Mesendoderm (in vitro differentiated cells): ENCODE results near the gene DCDC2C.

Experiments used
- DNase-seq: peaks from one replicate; pipeline ENCODE4 v3.0.0; 2013
- H2AK5ac ChIP-seq: 2 replicates; pipeline ENCODE4 v1.6.1; 2013; ENCODE audit warnings: low read length, inconsistent platforms
- H2BK120ac ChIP-seq: 2 replicates; pipeline ENCODE4 v1.6.1; 2013; ENCODE audit warnings: low read depth, mild to moderate bottlenecking, low read length, moderate library complexity, mixed read lengths
- H2BK15ac ChIP-seq: replicated peaks from 2 replicates; pipeline ENCODE4 v1.6.1; 2013; ENCODE audit warnings: low read depth, mild to moderate bottlenecking, moderate library complexity
- H2BK5ac ChIP-seq: 2 replicates; pipeline ENCODE4 v1.6.1; 2013; ENCODE audit warnings: low read length, inconsistent platforms
- H3K18ac ChIP-seq: 2 replicates; pipeline ENCODE4 v1.6.1; 2013; ENCODE audit warnings: mild to moderate bottlenecking, low read length, mixed read lengths
- H3K23ac ChIP-seq: one replicate; pipeline ENCODE4 v1.6.1; 2013; ENCODE audit warnings: low read length
- H3K27ac ChIP-seq: 2 replicates; pipeline ENCODE4 v1.5.1; 2013; ENCODE audit warnings: low read depth, mild to moderate bottlenecking, inconsistent platforms, low read length, moderate library complexity
- H3K27me3 ChIP-seq: 2 replicates; pipeline ENCODE4 v1.6.1; 2013; ENCODE audit warnings: low read length, control low read depth, mild to moderate bottlenecking, inconsistent platforms; ENCODE audit not compliant: insufficient read depth, poor library complexity
- H3K36me3 ChIP-seq: 2 replicates; pipeline ENCODE4 v1.6.1; 2013; ENCODE audit warnings: low read length, inconsistent platforms; ENCODE audit not compliant: control insufficient read depth, insufficient read depth
- H3K4ac ChIP-seq: one replicate; pipeline ENCODE4 v1.6.1; 2013; ENCODE audit warnings: low read depth, mild to moderate bottlenecking, low read length, moderate library complexity
- H3K4me1 ChIP-seq: 2 replicates; pipeline ENCODE4 v1.6.1; 2013; ENCODE audit warnings: low read depth, low read length, inconsistent platforms; ENCODE audit not compliant: control insufficient read depth
- H3K4me2 ChIP-seq: 2 replicates; pipeline ENCODE4 v1.6.1; 2013; ENCODE audit warnings: low read length
- H3K4me3 ChIP-seq: 2 replicates; pipeline ENCODE4 v1.5.1; 2013; ENCODE audit warnings: mild to moderate bottlenecking, low read length
- H3K56ac ChIP-seq: one replicate; pipeline ENCODE4 v1.6.1; 2013; ENCODE audit warnings: low read length
- H3K79me1 ChIP-seq: 2 replicates; pipeline ENCODE4 v1.6.1; 2013; ENCODE audit warnings: low read length, inconsistent platforms
- H3K79me2 ChIP-seq: 2 replicates; pipeline ENCODE4 v1.6.1; 2013; ENCODE audit warnings: mild to moderate bottlenecking, low read length; ENCODE audit not compliant: control insufficient read depth, insufficient read depth
- H3K9ac ChIP-seq: 2 replicates; pipeline ENCODE4 v1.6.1; 2013; ENCODE audit warnings: low read length, inconsistent platforms
- H4K5ac ChIP-seq: one replicate; pipeline ENCODE4 v1.6.1; 2013; ENCODE audit warnings: low read length
- H4K8ac ChIP-seq: one replicate; pipeline ENCODE4 v1.6.1; 2013; ENCODE audit warnings: low read depth, mild to moderate bottlenecking, control low read depth, low read length, moderate library complexity
- WGBS: extraction: QIAGEN DNeasy Blood & Tissue Kit; methylation state at CpG from one replicate; pipeline ENCODE4 v1.1.7; 2013; ENCODE audit warnings: low lambda C conversion rate, missing lambda C conversion rate; ENCODE audit not compliant: insufficient coverage; ENCODE audit errors: extremely low coverage; 5-methylcytosine and 5-hydroxymethylcytosine counted together

DCDC2C gene

DNA sequence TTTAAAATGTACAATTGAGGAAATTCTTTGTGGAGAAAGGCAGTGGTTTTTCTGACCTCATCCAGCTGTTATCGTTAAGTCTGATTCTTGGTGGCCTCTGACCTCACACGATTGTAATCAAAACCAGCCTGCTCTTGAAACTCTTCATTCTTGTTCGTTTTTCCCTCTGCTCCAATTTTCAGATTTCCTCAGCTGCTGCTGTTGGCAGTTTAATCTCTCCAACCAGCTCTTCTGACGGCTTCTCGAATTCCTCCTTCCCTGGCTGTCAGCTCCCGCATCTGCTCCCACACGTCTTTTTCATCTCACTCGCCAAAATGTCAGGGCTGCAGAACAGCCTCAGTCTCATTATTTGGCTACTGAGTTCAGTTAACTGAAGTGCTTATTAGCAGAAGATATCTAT lies 136.1 kb downstream of the DCDC2C start:
- no CpG with 5 or more reads among the region's 8 CpGs for WGBS
- H3K4me3 ChIP-seq = no peak overlapping the region

DNA sequence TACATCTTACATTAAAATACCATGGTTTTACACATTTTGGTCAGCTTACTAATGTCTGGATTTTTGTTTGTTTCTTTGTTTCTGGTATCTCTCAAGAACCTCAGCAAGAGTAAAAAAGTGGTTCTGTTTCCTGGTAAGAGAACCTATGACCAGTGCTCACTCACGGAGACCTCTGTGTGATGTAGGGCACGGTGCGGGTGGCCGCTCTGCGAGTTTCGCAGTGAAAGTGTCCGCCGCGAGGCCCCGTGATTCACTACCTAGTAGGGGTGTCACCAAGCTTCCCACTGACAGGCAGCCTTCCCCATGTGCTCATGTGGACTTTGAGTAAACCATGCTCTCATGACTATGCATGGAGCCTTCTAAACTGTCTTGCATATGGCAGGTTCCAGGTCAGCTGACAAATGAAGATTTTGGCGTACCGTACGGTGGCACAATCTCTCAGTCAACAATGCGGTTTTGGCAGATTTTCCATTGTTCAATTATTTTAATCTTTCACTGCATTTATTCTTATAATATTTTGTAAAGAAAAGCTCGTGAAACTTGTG lies 137.3 kb downstream of the DCDC2C start:
- Histone ChIP-seq H3K4me1 (no peaks in the 10 kb centered on the region), H2BK5ac (no peak overlapping the region), H3K36me3 (no peaks in the 10 kb centered on the region), H3K27me3 (no peaks in the 10 kb centered on the region), H3K23ac (no peak overlapping the region), H3K27ac (no peak overlapping the region), H2BK120ac (no peak overlapping the region), H3K4ac (no peak overlapping the region), H3K4me2 (no peak overlapping the region), H3K4me3 (no peak overlapping the region), H2BK15ac (no peak overlapping the region), H3K79me1 (no peaks in the 10 kb centered on the region), H4K5ac (no peak overlapping the region), H4K8ac (no peak overlapping the region), H3K79me2 (no peaks in the 10 kb centered on the region), H3K56ac (no peak overlapping the region), H3K9ac (no peak overlapping the region), H3K18ac (no peak overlapping the region), H2AK5ac (no peak overlapping the region)
- no CpG with 5 or more reads among the region's 15 CpGs for WGBS
- no peak for DNase-seq

More for the DNA sequence above, 136.1 kb downstream of the DCDC2C start:
- no peak for DNase-seq
- no peak overlapping the region for H3K4me2 ChIP-seq
- no peak overlapping the region for H3K9ac ChIP-seq
- no peaks in the 10 kb centered on the region for H3K27me3 ChIP-seq
- no peak overlapping the region for H2BK120ac ChIP-seq
- H3K23ac ChIP-seq = no peak overlapping the region
- no peak overlapping the region for H4K5ac ChIP-seq
- no peaks in the 10 kb centered on the region for H3K4me1 ChIP-seq
- H3K79me1 ChIP-seq = no peaks in the 10 kb centered on the region
- no peaks in the 10 kb centered on the region for H3K79me2 ChIP-seq
- no peak overlapping the region for H4K8ac ChIP-seq
- H3K18ac ChIP-seq = no peak overlapping the region
- H3K36me3 ChIP-seq = no peaks in the 10 kb centered on the region
- no peak overlapping the region for H3K27ac ChIP-seq
- H2AK5ac ChIP-seq = no peak overlapping the region
- no peak overlapping the region for H3K4ac ChIP-seq
- H2BK15ac ChIP-seq = no peak overlapping the region
- no peak overlapping the region for H2BK5ac ChIP-seq
- no peak overlapping the region for H3K56ac ChIP-seq

DNA sequence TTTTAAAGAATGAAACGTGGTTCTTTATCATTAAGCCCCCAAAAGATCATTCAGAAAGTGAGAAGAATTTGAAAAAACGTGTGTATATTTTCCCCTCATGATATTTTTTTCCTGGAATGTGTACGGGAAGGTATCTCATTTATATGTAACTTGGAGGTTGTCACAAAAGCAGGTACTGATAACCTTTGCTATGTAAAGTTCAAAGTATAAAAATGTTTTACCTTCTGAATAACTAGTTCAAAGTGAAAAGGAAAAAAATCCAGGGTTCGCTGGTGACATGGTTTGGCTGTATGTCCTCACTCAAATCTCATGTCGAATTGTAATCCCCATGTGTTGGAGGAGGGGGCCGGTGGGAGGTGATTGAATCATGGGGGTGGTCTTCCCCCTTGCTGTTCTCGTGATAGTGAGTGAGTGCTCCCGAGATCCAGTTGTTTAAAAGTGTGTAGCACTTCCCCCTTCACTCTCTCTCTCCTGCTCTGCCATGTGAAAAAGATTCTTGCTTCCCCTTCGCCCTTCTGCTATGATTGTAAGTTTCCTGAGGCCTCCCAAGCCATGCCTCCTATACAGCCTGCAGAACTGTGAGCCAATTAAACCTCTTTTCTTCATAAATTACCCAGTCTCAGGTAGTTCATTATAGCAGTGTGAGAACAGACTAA lies 144.2 kb downstream of the DCDC2C start:
- no peak overlapping the region for H3K27ac ChIP-seq
- no peaks in the 10 kb centered on the region for H3K36me3 ChIP-seq
- WGBS = no CpG with 5 or more reads among the region's 9 CpGs
- H3K23ac ChIP-seq = no peak overlapping the region
- no peaks in the 10 kb centered on the region for H3K79me1 ChIP-seq
- no peaks in the 10 kb centered on the region for H3K79me2 ChIP-seq
- H2BK120ac ChIP-seq = no peak overlapping the region
- no peak overlapping the region for H3K9ac ChIP-seq
- H3K18ac ChIP-seq = no peak overlapping the region
- no peak overlapping the region for H3K56ac ChIP-seq
- no peaks in the 10 kb centered on the region for H3K4me1 ChIP-seq
- H3K4ac ChIP-seq = no peak overlapping the region
- no peak overlapping the region for H3K4me2 ChIP-seq
- no peak overlapping the region for H3K4me3 ChIP-seq
- H3K27me3 ChIP-seq = no peaks in the 10 kb centered on the region
- no peak overlapping the region for H2BK15ac ChIP-seq
- no peak overlapping the region for H4K8ac ChIP-seq
- no peak for DNase-seq
- no peak overlapping the region for H2BK5ac ChIP-seq
- no peak overlapping the region for H2AK5ac ChIP-seq
- no peak overlapping the region for H4K5ac ChIP-seq

DNA sequence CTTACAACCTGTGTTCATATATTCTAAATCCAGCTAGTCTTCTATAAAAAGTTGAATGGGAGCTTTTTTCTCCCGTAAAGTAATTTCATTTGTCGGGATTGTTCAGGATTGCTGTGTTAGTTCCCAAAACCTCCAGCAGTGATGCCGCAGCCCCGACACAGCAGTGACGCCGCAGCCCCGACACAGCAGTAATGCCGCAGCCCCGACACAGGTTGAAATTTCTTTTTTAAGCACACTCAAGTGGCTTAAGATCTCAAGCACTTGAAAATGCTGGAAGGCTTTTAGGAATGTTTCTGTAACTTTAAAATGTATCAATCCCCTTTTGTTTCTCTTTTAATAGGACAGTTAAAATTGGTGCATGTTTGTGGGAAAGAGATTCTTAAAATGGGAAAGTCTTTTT lies 145.4 kb downstream of the DCDC2C start:
- Histone ChIP-seq H3K4me2 (no peak overlapping the region), H3K79me2 (no peaks in the 10 kb centered on the region), H3K27ac (no peak overlapping the region), H3K9ac (no peak overlapping the region), H2BK120ac (no peak overlapping the region), H3K4me1 (no peaks in the 10 kb centered on the region), H4K8ac (no peak overlapping the region), H3K23ac (no peak overlapping the region), H2BK15ac (no peak overlapping the region), H3K27me3 (no peaks in the 10 kb centered on the region), H3K36me3 (no peaks in the 10 kb centered on the region), H3K79me1 (no peaks in the 10 kb centered on the region), H3K4me3 (no peak overlapping the region), H2AK5ac (no peak overlapping the region), H3K18ac (no peak overlapping the region), H3K56ac (no peak overlapping the region), H3K4ac (no peak overlapping the region), H2BK5ac (no peak overlapping the region), H4K5ac (no peak overlapping the region)
- no CpG with 5 or more reads among the region's 9 CpGs for WGBS
- no peak for DNase-seq

DNA sequence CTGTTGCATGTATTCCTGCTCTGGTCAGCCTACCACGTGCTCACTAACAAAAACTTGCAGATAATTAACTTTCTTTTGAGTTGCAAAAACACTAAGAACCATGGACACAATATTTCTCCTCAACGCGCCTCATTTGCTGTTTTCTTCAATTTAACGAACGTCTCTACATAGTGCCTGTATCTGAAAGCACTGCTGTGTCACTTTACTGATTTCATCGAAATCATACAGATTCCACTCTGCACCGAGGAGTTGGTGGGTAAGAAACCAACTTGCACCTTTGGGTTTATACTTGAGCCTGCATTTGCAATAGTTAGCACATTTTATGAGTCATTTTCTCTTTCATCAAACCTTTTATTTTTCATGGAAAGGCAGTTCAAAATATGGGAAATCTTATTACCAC lies 145.8 kb downstream of the DCDC2C start:
- Histone ChIP-seq H3K27me3 (no peaks in the 10 kb centered on the region), H3K9ac (no peak overlapping the region), H4K8ac (no peak overlapping the region), H3K79me1 (no peaks in the 10 kb centered on the region), H3K4ac (no peak overlapping the region), H2BK5ac (no peak overlapping the region), H3K56ac (no peak overlapping the region), H3K36me3 (no peaks in the 10 kb centered on the region), H4K5ac (no peak overlapping the region), H2BK120ac (no peak overlapping the region), H3K79me2 (no peaks in the 10 kb centered on the region), H2BK15ac (no peak overlapping the region), H3K4me2 (no peak overlapping the region), H3K23ac (no peak overlapping the region), H3K18ac (no peak overlapping the region), H3K27ac (no peak overlapping the region), H2AK5ac (no peak overlapping the region), H3K4me1 (no peaks in the 10 kb centered on the region), H3K4me3 (no peak overlapping the region)
- no CpG with 5 or more reads among the region's 7 CpGs for WGBS
- DNase-seq = no peak

DNA sequence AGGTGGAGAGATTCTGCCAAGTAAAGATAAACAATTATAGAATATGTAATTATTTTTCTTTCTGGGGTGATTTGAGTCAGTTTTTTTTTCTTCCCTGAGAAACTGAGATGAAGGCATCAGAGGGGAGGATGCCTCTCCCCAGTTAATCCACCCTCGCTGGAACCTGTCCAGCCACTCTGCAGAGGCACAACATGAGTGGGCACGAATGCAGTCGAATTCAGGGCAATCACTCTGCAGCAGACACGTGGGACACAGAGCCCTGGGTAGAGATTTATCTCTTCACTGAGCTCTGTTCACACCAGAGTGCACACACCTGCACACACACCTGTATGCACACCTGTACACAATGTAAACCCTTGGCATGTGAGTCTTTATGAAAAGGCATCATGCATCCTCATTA lies 154.2 kb downstream of the DCDC2C start:
- no peak overlapping the region for H3K27ac ChIP-seq
- H3K27me3 ChIP-seq = no peaks in the 10 kb centered on the region
- no peak for DNase-seq
- no peak overlapping the region for H3K9ac ChIP-seq
- H3K23ac ChIP-seq = no peak overlapping the region
- no peaks in the 10 kb centered on the region for H3K79me2 ChIP-seq
- H4K8ac ChIP-seq = no peak overlapping the region
- no peak overlapping the region for H2BK15ac ChIP-seq
- H3K4me3 ChIP-seq = no peak overlapping the region
- H3K79me1 ChIP-seq = no peaks in the 10 kb centered on the region
- H3K36me3 ChIP-seq = no peaks in the 10 kb centered on the region
- no peak overlapping the region for H3K56ac ChIP-seq
- H3K4me1 ChIP-seq = no peaks in the 10 kb centered on the region
- H3K4ac ChIP-seq = no peak overlapping the region
- no peak overlapping the region for H3K18ac ChIP-seq
- no peak overlapping the region for H4K5ac ChIP-seq
- WGBS = no CpG with 5 or more reads among the region's 4 CpGs
- no peak overlapping the region for H3K4me2 ChIP-seq
- no peak overlapping the region for H2BK5ac ChIP-seq
- H2AK5ac ChIP-seq = no peak overlapping the region
- H2BK120ac ChIP-seq = no peak overlapping the region
